ENCODE results near the gene TIAM2.

TIAM2 gene

DNA sequence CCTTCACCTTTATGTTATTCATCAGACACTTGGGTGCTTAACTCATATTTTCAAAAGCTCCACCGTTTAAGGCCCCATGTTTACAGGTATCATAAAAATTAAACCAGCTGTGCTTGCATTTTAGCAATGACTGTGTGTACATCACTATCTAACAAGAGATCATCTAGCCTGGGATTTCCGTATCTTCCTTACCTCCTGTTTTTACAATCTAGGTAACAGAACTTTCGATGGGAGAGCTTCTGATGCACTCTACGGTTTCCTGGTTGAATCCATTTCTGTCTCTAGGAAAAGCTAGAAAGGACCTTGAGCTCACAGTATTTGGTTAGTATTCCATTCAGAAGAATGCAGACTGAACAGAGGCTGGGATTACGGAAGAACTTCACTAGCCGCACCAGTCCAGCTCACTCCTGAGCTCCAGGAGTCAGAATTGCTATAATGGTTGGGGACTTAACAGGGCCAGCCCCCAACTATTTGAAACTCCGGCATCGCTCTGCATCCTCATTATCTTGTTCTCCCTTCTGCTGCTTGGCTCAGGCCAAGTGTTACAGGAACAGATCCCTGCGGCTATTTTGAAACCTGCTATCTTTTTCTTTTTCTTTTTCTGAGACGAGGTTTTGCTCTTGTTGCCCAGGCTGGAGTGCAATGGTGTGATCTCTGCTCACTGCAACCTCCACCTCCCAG lies 255.7 kb downstream of the TIAM2 start:
- no peak for DNase-seq (ENCODE audit: extremely low read depth, low read depth)
- TF ChIP-seq, protein P1, sequence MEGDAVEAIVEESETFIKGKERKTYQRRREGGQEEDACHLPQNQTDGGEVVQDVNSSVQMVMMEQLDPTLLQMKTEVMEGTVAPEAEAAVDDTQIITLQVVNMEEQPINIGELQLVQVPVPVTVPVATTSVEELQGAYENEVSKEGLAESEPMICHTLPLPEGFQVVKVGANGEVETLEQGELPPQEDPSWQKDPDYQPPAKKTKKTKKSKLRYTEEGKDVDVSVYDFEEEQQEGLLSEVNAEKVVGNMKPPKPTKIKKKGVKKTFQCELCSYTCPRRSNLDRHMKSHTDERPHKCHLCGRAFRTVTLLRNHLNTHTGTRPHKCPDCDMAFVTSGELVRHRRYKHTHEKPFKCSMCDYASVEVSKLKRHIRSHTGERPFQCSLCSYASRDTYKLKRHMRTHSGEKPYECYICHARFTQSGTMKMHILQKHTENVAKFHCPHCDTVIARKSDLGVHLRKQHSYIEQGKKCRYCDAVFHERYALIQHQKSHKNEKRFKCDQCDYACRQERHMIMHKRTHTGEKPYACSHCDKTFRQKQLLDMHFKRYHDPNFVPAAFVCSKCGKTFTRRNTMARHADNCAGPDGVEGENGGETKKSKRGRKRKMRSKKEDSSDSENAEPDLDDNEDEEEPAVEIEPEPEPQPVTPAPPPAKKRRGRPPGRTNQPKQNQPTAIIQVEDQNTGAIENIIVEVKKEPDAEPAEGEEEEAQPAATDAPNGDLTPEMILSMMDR (IDR thresholded peaks at IDR 0.05; ENCODE audit: low read depth, low read length, missing control alignments) = no peak
- H3K4me3 ChIP-seq (replicated peaks; ENCODE audit: low read depth, low read length) = no peak overlapping the region

DNA sequence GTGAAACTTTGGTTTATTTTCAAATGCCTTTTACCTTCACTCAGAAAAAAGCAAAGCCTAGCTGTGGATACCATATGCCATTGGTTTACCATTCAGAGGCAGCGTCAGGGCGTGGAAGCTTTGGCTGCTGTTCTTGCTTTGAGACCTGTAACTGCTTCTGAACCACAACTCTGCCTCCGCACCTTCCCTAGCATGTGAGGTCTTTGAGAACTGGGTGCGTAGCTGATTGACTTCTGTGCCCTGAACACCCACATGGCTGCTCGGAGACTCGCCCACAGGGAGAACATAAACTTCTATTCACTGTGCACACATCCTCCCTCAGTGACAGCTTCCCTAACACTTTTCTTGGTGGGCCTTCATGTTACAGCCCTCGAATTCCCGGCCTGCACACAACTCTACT lies 257.5 kb downstream of the TIAM2 start:
- DNase-seq (ENCODE audit: extremely low read depth, low read depth) = no peak
- TF ChIP-seq, protein P1 (IDR thresholded peaks at IDR 0.05; ENCODE audit: low read depth, low read length, missing control alignments) = no peak
- H3K4me3 ChIP-seq (replicated peaks; ENCODE audit: low read depth, low read length) = no peak overlapping the region

DNA sequence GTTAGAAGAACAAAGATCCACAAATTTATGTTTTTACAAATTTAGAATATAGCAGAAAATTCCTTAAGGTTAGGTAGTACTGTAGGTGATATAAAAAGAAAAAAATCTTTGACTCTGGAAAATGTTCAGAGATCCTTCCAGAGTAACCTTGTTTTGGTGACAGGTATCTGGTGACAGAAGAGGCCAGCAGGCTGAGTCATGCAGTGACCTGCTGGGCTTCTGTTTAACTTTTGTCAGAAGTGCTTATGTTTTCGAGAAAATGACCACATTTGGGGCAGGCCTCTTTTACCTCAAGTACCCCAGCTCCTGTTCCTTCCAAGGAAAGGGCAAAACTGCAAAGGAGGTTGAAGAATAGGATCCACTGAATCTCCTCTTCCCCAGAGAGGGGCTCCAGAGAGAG lies 258.2 kb downstream of the TIAM2 start:
- no peak overlapping the region for H3K4me3 ChIP-seq (replicated peaks; ENCODE audit: low read depth, low read length)
- DNase-seq (ENCODE audit: extremely low read depth, low read depth) = no peak
- TF ChIP-seq, protein P1 (IDR thresholded peaks at IDR 0.05; ENCODE audit: low read depth, low read length, missing control alignments) = no peak

DNA sequence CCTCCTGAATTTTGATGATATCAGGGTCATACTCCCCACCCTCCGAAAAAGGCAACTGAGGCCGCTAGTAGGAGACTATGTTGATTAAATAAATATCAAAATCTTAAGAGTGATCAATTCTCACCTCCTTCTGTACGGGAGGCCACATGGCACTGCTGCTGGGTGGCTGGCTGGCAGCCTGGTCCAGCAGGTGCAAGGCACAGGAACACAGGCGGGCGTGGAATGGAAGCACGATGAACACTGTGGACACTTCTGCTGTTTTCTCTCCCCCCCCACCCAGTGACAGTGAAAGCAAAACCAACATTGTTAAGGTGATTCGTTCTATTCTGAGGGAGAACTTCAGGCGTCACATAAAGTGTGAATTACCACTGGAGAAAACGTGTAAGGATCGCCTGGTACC lies 259.0 kb downstream of the TIAM2 start:
- no peak for DNase-seq (ENCODE audit: extremely low read depth, low read depth)
- no peak overlapping the region for H3K4me3 ChIP-seq (replicated peaks; ENCODE audit: low read depth, low read length)
- TF ChIP-seq, protein P1 (IDR thresholded peaks at IDR 0.05; ENCODE audit: low read depth, low read length, missing control alignments) = no peak

DNA sequence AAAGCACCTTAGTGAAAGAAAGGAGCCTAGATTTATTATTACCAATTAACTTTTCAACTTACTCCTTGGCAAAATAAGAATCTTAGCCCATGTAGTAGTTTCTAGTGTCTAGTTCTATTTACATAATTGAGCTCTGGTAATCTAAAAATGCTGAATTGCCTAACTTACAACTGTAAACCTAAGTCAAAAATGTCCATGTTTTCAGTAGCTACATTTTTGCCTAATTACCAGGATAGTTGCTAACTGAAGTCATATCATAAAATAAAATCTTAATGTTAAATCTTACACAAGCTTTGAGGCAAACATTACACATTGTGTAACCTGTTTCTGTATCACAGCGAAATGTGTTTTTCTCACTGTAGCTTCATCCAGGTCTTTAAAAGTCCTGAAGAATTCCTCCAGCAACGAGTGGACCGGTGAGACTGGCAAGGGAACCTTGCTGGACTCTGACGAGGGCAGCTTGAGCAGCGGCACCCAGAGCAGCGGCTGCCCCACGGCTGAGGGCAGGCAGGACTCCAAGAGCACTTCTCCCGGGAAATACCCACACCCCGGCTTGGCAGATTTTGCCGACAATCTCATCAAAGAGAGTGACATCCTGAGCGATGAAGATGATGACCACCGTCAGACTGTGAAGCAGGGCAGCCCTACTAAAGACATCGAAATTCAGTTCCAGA lies 261.1 kb downstream of the TIAM2 start:
- no peak overlapping the region for H3K4me3 ChIP-seq (replicated peaks; ENCODE audit: low read depth, low read length)
- TF ChIP-seq, protein P1 (IDR thresholded peaks at IDR 0.05; ENCODE audit: low read depth, low read length, missing control alignments) = no peak
- no peak for DNase-seq (ENCODE audit: extremely low read depth, low read depth)

DNA sequence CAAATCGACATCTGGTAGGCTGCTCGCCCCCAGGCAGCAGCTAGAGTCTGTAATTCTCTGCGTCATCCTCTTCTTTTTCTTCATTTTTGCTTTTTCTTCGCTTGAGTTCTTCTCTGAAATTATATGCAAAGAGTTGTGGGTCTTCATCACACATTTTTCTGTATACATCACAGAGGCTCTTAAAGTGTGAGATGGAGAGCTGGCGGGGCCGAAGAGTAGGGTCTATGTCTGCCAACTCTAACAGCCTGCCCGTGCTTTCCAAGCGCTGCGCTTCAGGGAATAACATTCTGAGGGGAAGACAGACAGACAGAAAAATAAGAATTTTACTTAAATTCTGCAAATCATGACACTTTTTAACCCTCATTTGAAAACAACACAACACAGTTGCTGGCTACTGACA lies 262.7 kb downstream of the TIAM2 start:
- DNase-seq (ENCODE audit: extremely low read depth, low read depth) = no peak
- TF ChIP-seq, protein P1 (IDR thresholded peaks at IDR 0.05; ENCODE audit: low read depth, low read length, missing control alignments) = no peak
- no peak overlapping the region for H3K4me3 ChIP-seq (replicated peaks; ENCODE audit: low read depth, low read length)

All from HFF-Myc (cell line).